GOT3 (cell line): Measurements from ENCODE around the gene SLC17A4.

Source experiments
- DNase-seq: peaks from one replicate; lab custom pipeline; 2025; ENCODE audit warnings: mixed read lengths; lab: John Stamatoyannopoulos, UW

Gene SLC17A4

GRCh38 chr6:25749837-25750236 lies 4.7 kb upstream of the SLC17A4 start:
- no peak for DNase-seq

DNA sequence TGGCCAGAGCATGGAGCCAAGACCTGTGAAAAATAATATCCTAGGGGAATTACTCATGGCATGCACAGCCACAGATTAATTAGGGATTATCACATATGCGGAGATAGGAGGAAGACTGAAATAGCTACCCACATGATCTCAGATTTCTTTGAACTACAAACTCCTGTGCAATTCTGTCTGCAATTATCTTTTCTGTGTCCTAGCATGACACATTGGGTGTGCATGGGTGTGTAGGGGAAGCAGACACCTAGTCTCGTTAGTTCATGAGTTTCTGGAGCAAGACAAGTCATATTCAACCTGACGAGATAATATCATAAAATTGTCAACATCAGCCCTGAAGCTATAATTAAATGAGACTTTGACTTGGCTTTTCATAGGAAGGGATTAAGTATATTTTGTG lies 3.6 kb upstream of the SLC17A4 start:
- no peak for DNase-seq

GRCh38 chr6:25753079-25753478 lies 1.5 kb upstream of the SLC17A4 start:
- DNase-seq = no peak

GRCh38 chr6:25755483-25755882 lies 941 bp downstream of the SLC17A4 start:
- no peak for DNase-seq

DNA sequence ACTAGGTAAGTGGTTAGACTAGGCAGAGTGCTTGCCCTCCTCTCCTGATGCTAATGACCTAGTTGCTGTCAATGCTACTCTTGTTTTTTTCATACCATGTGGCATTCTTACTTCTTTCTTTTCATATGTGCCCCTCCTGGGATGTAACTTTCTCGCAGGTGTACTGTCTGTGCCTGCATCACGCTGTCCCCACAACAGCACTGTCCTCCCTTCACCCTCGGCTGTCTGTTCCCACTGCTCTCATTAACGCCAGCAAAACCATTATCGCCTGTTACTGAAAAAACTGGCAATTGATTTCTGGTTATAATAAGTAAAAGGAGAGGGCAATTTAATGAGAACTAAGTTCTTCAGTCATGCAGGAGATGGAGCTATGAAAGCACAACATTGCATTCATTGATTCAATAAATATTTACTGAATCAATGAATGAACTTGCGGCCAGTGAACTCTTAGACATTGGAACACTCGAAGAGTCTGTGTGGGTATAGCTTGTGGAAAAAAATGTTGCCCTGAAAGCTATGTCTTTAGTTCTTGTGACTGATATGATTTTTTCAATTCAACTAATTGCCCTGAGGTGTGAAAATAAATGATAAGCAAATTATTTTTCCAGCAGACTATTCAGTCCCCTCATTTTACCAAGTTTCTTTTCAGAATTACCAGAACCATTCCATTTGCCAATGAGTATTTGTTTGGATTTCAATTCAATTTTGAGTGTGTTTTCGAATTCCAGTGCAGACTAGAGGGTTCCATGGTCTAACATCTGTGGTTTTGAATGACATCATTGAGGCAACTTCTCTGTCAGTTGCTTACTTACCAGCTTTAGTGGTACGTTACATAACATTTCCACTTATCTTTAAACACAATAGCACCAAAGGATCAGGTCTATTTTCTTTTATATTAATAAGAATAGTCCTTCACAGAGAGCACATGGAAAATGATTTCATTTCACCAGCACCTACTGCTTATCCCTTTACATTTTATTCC lies 2.1 kb downstream of the SLC17A4 start:
- DNase-seq = no peak

- no peak for DNase-seq
Measured at GRCh38 chr6:25757936-25758642, 3.5 kb downstream of the SLC17A4 start.

DNA sequence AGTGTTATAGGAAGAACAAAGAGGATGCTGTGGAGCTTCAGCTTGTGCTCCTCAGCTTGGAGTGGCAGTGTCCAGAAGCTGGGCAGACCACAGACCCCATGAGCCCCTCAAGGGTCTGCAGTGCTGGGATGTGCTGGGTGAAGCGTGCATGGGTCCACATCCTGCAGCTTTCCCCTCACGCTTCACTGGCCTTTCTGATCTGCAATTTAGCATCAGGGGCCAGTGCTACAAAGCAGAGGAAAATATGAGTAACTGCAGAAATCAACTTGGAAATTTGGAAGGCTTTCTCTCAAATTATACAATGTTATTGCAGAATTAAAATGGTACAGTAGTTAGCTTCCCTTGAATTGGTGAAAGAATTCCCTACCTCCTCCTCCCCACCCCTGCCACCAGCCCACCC lies 10.1 kb downstream of the SLC17A4 start:
- DNase-seq = no peak

- DNase-seq = no peak
Measured at GRCh38 chr6:25768566-25768965, 14.0 kb downstream of the SLC17A4 start.

GRCh38 chr6:25769983-25770382 lies 15.4 kb downstream of the SLC17A4 start:
- DNase-seq = no peak

DNA sequence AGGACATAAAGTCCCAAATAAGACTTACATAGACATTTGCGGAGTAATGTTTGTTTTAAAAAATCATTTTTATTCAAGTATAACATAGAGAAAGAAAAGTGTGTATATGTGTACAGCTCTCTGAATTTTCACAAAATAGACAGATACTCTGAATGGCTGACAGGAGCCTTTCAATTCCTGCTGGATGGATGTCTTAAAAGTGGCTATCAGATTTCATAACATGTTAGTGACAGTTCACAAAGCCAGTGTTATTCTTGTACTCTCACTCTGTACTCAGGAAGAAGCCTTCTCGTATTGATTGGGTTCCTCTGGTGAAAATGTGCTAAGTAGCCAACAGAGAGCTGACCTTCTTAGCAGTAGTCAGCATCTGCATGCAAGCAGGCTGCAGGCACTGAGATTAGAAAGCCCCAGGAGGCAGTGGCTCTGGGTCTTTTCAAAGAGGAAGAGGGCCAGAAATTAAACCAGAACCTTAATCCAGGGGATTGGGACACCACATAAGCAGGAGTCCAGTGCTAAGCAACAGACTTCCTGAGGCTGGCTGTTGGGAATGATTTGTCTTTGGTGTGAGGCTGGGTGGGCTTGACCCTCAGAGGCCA lies 19.7 kb downstream of the SLC17A4 start:
- DNase-seq = no peak

DNA sequence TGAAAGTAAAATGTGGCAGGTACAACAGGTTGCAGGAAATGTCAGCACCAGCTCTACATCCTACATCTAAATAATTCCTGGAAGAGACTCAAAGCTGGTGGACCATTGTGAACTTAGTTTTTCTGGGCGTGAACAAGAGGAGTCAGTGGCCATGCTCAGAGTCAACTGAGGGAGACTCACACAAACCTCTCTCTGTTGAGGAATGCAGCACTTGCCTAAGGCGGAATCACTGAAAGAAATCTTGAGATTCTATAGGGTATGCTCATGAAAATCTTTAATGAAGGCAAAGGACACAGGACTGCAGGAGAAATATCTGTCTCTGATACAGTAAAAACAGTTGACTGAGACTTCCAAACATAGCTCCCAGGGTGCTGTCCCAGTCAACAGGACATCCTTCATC lies 22.5 kb downstream of the SLC17A4 start:
- no peak for DNase-seq

DNA sequence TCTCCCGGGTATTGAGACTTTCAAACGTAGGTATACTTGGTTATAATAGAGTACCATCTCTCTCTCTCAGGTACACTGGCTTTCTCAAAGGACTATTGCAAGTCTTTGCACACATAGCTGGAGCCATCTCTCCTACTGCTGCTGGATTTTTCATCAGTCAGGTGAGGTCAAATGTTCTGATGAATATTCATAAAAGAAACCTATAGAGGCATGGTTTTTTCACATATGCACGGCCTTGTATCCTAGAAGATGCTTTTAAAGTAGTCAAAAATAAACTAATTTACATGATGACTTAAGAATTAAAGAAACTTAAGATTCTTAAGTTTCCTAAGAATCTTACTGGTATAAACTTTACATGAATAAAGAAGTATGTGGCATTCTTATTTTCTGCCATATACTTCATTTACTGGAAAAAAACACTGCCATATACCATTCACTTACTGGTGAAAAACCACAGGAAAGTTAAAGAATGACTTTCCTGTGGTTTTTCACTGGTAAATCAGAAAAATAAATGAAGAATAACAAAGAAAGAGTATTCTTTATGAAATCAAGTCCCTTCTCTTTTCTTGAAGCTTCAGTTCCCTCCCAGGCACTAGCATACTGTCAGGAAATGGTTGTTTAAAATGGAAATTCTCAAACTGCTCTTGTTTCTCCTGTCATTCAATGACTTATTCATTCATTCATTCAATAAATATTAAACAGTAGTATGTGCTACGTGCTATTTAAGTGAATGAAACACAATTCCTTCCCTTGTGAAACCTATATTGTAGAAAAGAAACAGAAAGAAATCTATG lies 23.5 kb downstream of the SLC17A4 start:
- no peak for DNase-seq

DNA sequence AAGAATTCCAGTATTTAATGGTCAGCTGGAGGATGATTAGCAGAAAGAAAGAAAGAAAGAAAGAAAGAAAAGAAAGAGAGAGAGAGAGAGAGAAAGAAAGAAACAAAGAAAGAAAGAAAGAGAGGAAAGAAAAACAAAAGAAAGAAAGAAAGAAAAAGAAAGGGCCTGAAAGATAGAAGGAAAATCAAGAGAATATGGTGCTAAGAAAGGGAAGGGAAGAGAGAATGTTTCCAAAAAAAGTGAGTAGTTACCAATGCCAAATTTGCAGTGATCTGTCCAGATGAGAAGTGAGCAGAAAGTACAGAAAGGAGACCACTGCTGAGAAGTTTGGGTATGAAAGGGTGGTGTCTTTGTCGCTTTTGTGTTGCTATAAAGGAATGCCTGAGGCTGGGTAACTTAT lies 26.6 kb downstream of the SLC17A4 start:
- no peak for DNase-seq

- DNase-seq = no peak
Measured at GRCh38 chr6:25787428-25787827, 32.9 kb downstream of the SLC17A4 start.

GRCh38 chr6:25788305-25788922 lies 33.9 kb downstream of the SLC17A4 start:
- DNase-seq = no peak

DNA sequence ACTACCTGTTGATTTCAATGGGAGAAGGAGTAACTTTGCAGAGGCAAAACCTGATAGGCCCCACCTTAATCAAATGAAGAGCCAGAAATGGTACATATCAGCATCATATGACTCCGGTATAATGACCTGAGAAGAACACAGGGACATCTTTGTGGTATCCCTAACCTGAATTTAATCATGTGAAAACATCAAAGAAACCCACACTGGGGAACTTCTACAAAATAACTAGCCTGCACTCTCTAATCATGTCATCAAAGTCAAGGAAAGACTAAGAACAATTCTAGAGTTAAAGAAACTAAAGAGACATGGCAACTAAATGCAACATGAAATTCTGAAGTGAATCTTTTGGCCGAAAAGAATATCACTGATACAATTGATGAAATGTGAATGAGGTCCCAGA lies 34.9 kb downstream of the SLC17A4 start:
- no peak for DNase-seq

DNA sequence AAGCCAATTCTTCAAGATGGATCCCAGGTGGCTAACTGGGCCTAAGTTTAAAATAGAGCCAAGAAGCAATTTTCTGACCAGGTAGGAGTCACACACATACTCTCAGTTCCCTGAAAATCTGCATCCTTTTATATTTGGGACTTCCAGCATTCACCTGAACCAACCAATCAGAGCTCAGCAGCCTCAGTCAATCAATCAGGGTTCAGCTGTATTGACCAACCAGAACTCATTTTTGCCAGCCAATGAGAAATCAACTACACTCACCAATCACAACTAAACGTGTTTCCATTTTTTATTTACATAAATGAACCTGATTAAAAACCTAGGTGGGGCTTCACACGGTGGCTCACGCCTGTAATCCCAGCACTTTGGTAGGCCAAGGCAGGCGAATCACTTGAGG lies 37.5 kb downstream of the SLC17A4 start:
- no peak for DNase-seq

GRCh38 chr6:25793970-25794369 lies 39.4 kb downstream of the SLC17A4 start:
- no peak for DNase-seq

DNA sequence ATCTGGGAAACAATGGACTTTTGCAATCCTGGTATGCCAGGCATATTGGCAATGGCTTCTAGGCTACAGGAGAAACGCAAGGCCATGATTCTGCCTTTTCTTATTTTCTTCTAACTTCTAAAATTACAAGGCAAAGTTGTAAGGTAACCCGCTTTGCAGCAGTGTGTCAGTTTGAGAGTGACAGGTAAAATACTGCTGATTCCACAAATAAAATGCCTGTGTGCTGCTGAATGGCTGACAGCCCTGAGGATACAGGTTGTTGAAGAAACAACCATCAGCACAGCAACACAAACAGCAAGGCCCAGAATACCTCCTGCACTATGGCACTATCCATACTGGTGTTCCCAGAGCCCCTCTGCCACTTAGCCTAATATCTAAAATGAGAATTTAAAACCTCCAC lies 40.2 kb downstream of the SLC17A4 start:
- DNase-seq = no peak

- no peak for DNase-seq
Measured at GRCh38 chr6:25801436-25801835, 46.9 kb downstream of the SLC17A4 start.

DNA sequence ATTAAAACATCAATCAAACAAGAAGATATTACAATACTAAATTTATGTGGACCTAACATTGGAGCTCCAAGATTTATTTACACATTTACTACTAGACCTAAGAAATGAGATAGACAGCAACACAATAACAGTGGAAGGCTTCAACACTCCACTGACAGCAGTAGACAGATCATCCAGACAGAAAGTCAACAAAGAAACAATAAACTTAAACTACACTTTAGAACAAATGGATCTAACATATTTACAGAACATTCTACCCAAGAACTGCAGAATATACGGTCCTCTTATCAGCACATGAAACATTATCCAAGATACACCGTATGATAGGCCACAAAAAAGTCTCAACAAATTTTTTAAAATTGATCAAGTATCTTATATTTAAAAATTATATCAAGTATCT lies 50.3 kb downstream of the SLC17A4 start:
- no peak for DNase-seq

GRCh38 chr6:25815194-25815593 lies 60.7 kb downstream of the SLC17A4 start:
- no peak for DNase-seq
